ENCODE measurements around the gene KAZN.

KAZN gene

DNA sequence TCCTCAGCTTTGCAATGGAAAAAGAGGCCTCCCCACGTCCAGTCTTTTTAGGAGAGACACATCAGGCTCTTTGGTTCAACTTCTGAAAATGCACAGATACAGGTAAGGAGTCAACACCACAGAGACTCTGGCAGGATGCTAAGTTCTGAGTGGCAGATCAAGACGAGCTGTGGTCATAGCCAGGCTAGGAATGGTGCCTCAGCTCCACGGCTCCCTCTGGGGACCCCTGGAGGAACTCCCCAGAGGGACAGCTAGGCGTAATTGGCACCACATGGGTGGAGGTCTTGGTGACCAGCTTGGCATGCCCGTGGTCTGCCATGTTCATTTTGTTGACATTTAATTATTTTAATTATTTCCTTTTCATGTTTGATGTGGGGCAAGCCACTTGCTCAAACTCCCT, 206.1 kb downstream of the KAZN start:
- DNase-seq = no peak

DNA sequence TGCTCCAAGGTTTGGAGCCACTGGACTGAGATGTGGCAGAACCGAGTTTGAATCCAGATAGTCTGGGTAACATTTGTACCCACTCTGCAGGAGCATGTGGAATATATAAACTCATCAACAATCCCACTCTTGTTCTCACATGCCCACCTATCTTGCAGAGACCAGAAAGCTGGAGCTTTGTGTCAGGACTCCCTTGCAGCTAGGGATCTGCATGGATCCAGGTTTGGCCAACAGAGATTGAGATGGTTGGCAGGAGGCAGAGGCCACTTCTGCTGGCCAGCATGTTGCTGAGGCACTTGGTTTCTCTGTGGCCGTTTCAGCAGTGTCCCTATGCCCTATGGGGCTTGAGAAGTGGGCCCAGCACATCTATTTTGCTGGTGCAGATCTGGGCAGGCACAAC, 208.3 kb downstream of the KAZN start:
- no peak for DNase-seq

DNA sequence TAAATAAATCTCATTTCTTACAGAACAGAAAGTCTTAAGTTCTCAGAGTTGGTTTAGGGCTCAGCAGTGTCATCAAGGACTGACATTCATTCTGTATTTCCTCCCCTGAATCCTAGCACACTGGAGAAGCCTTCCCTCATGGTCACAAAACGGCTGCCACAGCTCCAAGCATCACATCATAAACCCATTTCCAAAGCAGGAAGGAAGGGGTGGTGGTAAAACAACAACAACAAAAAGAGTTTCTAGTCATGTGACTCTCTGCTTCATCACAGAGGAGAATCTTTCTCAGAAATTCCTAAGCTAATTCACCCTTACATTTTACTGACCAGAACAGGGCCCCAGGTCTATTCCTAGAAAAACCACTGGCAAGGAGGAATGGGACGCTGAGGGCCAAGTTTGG, 210.3 kb downstream of the KAZN start:
- DNase-seq = no peak

DNA sequence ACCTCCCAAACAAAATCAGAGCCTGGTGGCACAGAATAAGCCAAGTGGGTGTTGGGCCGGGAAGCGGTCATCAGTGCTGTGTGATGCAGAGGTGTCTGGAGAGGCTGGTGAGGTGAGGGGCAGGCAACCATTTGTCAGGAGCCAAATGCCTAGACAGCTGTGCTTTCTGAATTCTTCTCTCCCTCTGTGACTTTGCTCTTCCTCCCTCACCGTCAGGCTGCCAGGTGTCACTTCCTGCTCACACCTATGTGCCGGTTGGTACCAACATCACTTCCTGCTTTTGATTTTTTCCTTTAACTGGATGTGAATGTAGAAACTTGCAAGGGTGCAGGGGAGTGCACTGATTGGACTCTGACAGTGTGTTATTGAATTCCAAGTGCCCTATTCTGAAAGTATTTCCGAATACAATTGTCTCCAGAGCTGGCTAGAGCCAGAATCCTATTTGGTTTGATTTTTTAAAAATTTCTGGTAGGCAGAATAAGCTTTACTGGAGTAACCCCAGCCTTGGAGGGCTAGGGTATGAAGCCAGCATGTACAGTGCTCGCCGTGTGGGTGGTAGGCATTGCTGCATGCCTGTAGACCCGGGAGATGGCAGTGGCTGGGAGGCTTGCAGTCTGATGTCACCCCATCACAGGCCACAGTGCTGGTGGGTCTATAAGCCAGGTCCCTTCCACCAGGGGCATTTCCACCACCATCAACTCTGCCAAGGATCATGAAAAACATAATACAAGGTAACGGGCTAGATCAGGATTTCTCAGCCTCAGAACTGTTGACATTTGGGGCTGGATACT, 210.9 kb downstream of the KAZN start:
- DNase-seq = no peak

DNA sequence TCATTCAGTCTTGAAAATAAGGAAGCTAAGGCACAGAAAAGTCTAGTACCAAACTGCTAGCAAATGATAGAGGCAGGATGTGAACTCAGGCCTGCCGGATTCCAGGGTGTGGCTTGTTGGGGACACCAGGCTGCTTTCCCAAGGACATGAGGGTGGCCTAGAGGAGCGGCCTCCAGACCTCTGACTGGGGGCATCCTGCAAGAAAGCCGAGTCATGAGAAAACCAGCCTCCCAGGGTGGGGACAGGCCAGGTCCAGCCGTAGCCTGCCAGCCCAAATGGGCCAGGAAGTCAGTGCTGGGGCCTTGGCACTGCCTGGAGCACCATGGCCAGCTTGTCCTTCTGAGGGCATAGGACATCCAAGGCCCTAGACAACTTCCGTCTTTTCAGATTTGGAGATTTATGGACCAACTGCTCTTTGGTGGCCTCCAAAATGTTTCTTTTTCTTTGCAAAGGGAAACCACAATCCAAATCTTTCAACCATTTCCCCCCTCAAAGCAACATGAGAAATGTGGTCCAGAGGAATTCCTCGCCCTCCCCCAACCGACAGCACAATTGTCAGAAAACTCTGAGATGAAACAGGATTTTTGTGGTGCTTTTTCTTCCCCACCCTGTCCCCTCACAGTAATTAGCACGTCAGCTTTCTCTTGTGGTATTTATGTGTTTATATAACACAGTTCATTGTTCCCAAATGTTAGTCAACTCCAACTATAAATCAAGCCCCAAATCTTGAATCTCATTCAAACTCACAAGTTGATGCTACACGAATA, 212.3 kb downstream of the KAZN start:
- no peak for DNase-seq

DNA sequence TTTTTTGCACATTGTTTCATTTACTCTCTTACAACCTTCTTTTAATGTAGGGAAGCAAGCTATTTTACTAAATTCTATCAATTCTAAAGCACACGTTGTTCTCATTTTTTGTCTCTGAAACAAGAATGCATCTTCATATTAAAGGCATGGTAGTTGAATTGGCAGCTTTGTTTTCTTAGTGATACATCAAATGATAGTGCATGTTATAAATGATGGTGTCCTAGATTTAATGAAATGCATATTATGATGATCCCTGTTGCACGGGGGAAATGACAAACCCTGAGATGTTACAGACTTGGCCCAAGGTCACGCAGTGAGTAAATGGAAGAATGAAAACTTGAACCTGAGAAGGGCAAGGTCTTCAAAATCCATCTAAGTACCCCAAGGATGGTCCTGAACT, 213.1 kb downstream of the KAZN start:
- DNase-seq = no peak

DNA sequence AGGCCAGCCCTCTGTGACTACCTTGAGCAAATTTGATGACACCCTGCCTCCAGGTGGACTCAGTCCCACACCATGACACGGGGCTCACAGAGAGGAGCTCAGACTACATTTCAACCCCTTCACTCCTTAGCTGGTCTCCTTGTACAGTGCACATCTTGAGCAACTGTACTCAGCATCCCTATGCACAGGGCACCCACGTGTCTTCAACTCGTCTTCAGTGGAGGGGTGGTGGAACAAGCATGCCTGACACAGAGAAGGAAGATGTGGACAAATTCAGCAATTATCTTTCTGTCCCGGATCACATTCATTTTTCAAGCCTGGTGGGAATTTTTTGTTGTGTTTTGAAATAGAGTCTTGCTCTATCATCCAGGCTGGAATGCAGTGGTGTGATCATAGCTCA, 213.7 kb downstream of the KAZN start:
- DNase-seq = no peak

DNA sequence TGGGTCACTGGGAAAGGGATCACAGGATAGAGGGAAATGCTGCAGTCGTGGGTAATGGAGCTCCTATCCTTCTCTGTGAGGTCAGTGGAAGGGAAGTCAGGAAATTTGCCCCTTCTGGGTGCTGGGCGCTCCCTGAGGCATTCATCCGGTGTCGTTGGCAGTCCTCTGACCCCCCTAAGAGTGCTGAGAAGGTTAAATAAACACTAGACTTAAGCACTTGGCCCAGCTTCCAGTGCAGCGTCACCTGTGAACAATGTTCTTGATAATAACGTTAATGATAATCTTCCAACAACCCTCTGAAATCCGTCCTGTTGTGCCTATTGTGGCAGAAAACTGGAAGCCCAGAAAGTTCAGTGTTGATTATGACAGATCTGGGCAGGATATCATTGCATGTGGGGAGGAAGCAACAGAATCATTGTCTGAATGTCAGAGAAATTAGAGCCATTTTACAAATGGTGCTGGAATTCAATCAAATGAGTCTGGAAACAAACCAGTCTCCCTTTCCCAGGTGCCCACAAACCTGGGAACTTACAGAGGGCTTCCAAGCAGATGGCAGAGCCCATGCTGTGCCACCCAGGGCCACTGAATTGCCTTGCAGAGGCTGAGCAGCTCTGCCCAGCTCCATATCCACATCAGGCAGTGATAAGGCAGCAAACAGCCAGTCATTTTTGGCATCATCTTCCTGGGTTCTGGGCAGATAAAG, 216.8 kb downstream of the KAZN start:
- no peak for DNase-seq

DNA sequence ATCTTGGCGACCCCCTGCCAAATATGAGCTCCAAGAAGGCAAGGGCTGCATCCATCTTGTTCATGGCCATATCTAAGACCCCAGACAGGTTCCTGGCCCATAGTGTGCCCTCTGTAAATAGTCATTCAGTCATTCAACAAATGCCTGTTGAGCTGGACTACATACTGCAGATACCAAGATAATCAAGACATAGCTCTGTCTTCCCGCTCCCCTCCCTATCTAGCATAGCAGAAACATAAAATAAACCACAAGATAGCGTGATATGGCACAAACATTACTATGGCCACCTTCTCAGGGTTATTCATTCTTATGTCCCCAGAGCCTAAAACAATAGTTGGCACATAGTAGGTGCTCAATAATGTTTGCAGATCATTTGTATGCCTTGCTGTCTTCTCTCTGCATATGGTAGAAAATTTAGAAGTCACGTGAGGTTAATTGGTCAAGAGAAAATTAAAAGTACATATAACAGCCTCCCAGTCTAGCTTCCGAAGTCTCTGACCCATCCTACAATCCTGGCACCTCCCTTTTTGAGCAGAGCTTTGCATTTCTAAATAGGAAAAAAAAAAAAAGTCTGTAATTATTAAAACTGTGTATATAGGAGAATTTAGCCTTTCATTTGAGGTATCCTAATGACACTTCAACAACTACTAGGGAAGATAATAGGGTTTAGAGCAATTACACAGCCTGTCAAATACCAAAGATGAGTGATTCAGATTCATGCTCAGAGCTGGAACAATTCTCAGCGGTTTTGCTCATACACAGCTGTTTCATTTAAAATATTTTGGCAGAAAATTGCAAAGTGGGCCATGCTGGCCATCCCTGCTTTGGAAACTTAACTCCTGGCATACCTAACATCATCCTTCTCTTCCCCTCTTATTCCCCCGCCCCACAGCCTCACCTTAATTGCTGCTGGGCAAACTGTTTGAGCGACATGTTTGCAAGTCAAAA, 219.0 kb downstream of the KAZN start:
- no peak for DNase-seq

DNA sequence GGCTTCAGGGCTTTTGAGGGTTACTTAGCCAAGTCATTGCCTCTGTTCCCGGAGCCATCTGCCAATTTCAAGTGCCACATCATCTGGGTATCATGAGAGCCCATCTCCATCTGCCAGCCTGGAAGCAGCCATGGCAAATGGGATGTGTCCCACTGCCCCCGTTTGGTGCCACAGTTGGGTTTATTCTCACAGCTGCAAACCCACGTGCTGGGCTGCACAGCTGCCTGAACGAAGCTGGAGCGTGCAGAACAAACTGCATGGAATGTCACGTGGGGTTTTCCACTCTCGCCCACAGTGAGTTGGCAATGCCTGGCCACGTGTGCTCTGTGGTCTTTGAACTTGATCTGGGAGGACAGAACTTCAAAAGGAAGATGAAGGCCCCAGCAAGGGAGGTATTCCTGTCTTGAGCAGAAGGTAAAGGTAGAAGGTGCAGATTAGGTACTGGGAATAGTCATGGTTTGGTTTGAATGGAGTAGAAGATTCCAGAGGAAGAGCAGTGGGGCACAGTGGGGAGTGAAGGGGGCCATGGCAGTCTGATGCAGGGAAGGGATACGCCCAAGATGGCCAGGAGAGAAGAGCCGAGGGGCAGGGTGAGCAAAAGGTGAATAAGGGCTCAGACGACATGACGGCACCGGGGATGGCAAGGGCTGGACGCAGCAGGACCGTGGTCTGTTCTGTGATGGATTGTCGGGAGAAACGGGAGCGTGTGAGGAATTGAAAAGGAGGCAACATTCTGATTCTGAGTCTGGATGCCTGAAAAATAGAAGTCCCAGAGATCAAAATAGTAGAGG, 222.0 kb downstream of the KAZN start:
- DNase-seq = no peak

DNA sequence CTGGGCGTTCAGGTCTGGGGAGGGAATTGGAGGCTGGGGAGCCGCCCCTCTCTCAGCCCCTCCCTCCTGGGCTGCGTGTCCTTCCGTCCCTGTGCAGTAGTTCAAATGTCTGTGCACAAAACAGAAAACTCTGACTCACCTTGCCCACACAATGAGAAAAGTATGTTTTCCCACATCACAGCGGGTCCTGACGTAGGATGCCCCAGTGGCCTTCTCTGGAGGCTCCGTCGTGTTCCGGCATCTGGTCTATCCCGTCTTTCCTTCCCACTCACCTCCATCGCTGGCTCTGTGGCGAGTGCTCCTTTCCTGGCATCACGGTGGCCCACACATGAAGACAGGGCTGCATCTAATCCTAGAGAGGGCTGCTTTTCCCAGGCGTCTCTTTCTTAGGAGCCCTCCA, 224.0 kb downstream of the KAZN start:
- no peak for DNase-seq

DNA sequence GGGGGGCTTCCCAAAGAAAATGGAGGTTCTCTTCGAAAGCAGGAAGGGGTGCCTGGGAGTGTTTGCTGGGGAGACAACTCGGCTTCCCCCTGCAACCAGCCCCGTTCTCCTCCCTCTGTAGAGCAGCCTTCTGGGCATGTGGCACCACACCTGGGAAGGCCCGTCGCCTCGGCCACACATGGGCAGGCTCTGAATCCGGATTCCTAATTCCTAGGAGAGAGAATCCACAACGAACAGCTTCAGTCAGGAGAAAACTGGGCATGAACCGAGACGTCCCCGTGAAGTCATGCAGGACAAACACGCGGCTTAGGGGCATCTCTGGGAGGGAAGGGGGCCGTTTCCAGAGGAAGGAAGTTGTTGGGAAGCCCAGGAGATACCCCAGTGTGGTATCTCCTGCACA, 224.5 kb downstream of the KAZN start:
- no peak for DNase-seq

DNA sequence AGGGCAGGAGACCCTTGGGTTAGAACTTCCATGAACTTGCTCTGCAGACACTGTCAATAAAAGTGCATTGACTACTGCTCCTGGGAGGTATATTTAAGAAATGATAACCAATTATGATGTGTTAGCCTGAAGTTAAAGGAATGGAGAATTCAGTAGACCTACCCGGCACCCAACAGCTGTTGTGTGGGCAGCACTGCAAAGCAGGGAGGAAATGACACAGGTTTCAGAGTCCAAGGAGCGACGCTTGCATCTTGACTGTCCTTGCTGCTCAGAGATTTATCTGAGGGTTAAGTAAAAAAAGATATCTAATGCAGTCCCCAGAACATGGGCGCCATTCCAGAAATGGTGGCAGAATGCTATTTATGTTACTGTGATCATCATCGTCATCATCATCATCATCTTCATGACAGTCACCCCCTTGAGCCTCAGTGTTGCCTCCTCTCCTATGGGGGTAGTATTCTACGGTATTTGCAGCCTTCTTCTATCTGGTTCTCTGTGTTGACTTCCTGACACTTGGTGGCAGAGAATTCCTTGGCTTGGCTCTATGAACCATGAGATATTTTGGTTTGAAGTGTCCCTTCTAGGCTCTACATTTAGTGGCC, 225.9 kb downstream of the KAZN start:
- DNase-seq = no peak

DNA sequence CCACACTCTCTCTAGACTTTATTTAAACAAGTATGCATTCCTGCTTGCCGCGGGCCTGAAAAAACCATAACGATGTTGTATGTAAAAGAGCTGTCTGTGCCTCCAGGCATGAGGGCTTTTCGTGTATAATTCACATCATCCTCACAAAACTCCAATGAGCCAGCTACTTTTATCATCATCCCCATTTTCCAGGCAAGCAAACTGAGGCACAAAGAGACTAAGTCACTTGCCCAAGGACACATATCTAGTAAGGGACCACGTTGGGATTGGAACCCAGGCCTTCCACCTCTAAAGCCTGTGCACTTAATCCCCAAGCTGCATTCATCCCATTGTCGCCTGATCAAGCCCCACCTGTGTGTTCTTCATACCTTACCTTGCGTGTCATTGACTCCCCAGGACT, 226.9 kb downstream of the KAZN start:
- DNase-seq = no peak

DNA sequence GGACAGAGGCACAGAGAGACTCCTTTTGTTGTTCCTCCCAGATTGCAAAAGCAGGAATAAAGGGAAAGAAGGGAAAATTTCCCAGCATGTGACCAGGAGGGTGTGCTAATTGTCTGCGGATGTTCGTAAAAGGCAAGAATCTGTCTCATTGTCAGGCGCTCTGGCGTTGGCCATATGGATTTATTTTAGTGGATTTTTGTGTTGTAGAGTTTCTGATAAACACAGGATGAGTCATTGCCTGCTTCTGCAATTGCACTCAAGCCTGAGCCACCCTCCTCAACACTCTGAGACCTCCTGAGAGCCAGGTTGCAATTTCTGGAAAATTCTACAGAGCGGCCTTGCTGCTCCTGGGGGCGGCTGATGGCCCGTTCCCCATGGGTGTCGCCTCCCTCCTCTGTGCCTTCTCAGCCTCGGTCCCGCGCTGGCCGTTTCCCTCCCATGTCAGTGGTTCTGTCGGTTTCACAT, 227.7 kb downstream of the KAZN start:
- DNase-seq = no peak

DNA sequence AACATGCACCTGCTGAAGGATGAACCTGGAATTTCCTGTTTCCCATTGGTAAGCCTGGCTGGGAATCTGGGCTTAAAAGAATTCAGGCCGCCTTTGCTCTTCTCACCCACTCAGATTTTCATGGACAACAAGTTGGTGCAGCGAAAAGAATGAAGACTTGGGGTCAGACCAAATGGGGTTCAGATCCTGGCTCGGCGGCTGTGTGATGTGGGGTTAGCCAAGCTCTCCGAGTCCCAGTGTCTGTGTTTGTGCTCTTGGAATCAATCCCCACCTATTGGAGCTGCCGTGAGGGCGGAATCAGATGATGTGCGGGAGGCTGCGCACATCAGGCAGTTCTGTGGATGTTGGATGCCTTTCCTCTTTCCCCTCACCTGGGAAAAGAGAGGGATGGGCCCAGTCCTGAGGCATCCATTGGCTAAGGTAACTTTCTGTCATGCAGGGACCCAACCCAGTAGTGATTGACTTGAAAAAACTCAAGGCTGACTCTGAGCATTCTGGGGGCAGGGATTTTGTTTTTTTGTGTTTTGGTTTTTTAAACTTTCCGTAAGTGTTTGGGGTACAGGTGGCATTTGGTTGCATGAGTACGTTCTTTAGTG, 228.3 kb downstream of the KAZN start:
- no peak for DNase-seq

DNA sequence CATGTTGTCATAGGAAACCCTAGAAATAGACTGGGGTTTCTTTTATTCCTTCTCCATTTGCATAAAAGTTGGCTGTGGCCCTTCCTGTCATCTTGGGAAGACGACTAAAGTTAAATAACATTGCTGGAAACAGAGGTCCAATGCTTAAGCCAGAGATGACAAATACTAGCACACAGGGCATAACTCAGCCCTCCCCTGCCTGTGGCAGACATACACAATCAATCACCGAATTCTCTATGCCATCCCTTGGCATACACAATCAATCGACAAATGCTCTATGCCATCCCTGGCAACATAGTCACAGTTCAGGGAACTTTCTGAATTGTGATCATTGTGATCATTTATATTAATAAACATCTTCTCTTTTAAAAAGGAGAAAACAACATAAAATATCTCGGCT, 229.4 kb downstream of the KAZN start:
- no peak for DNase-seq

DNA sequence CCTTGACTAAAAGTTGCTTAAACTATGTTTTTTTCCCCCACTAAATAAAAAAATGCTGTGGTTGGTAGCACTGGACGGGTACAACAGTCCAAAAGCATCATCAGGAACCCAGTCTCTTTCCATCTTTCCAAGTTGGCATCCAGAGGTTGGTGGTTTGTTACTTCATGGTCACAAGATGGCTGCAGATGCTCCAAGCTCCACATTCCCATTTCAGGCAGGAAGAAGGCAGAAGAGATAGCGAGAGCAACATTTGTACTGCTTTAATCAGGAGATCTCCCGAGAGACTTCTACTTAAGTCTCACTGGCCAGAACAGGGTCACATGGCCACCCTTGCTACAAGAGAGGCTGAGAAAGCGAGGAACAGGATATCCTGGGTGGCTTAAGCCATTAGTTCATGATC, 230.2 kb downstream of the KAZN start:
- no peak for DNase-seq

DNA sequence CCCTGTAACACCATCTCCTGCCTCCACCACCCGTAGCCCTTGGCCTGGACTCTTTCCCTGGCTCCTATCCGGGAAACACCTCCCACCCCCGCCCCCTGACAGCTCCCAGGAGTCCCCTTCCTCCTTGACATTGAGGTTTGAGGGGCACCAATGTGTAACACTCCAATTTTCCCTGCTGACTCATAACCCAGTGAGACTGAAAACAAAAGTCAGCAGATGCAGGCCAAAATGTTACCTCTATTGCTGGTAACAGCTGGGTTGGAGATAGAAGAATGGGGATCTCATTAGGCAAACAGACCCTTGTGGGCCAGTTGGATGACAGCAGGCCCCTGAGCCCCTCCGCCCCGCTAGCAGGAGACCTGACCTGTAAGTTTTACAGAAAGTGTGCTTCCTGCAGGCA, 237.2 kb downstream of the KAZN start:
- DNase-seq = no peak

DNA sequence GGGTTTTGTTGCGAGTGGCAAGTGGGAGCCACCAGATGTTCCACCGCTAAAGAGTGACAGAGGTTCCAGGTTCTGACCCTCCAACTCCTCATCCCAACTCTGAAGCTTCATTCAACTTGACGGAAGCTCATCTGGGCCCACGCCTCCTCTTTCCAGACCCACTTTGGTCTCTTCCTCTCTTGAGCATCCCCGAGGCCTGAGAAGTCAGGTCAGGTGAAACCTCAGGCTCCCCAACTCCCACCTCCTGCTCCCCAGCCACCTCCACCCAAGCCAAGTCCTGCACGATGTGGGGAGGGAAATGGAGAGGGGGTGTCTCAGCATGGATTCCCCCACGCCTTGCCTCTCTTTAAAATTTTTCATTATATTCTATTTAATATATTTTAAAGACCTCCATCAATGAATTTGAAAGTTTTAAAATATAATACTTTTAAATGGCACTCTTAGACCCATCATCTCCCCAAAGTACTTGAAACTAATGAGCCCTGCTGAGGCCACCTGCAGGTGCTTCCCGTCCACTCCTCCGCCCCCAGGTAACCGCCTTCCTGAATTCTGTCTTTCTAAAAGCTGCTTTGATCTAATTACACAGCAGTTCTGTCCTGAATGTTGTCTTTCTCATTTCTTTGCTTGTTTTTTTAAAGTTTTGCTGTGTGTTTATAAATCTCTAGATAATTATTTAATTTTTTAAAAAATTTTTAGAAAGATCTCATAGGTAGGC, 238.1 kb downstream of the KAZN start:
- DNase-seq = no peak

All from KG1 (cell line).